GM18511 (cell line): ENCODE data around the gene RAB38.

Experiments
- ATAC-seq: cut with Tn5 transposase; IDR thresholded peaks from one replicate; pipeline ENCODE4 v1.9.1; 2021; ENCODE audit warnings: mild to moderate bottlenecking, moderate library complexity; ENCODE audit not compliant: unreplicated experiment

RAB38 gene

DNA sequence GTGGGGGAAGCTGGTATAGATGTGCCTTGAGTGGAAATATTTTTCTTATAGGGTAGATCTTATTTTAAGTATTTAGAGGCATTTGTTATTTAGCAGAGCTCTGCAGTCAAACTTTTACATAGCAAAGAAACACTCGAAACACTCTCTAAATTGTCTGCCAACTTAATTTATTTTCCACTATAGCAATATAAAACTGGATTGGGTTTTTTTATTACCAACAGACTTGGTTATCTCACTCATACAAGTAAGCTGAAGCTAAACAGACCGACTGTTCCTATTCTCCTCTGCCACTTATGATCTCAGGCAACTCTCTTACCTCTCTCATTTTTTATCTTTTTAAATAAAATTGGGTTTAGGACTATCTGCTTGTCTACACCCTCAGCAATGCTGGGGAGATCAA lies 4.6 kb downstream of the RAB38 start:
- no peak for ATAC-seq

DNA sequence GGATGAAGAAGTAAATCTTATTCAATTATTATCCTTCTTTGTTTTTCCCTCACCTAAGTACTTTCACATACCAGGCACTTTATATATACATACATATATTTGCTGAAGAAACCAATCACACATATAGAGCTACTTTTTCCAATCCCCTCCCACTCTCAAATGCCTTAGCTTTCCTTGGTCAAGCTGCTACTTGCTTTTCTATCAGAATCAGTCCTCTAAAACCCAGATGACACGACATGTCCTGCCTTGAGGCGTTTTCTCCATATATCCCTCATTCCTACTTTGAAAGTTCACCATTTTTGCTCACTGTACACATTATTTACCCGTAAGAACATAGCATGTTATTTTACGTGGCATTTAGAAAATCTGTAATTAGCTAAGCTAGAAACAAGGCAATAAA lies 5.4 kb downstream of the RAB38 start:
- no peak for ATAC-seq

DNA sequence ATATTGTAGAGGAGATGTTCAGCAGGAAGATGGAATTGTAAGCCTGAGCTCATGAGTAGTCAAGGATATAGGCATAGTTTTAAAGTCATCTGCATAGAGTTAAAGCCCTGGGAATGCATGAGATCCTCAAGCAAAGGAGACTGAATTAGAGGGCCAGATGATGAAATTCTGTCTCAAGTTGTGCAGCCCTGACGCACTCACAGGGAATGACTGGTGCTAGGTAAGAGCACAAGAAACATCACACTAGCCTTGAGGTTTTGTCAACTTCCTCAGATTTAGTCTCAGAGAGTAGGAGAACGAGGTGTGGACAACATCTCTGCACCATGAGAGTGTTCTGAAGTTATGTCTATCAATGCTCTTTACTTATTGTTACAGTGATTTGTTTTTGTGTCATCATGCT lies 5.8 kb downstream of the RAB38 start:
- no peak for ATAC-seq

DNA sequence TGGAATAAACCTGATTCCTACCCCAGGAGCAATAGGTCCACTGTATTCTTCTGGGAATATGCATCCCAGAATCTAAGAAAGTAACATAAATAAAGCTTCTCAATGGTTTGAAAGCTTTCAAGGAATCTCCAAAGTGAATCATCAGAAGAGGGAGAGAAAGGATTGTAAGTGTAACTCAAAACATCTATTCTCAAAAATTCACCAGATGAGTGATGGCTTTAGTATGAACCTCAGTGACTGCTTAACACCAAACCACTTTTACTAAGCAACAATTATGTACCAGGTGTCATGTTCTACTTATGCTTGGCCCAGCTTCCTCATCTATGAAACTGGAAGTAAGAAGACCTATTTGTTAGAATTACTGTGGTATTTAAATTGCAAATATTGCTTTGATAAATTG lies 7.4 kb downstream of the RAB38 start:
- no peak for ATAC-seq

DNA sequence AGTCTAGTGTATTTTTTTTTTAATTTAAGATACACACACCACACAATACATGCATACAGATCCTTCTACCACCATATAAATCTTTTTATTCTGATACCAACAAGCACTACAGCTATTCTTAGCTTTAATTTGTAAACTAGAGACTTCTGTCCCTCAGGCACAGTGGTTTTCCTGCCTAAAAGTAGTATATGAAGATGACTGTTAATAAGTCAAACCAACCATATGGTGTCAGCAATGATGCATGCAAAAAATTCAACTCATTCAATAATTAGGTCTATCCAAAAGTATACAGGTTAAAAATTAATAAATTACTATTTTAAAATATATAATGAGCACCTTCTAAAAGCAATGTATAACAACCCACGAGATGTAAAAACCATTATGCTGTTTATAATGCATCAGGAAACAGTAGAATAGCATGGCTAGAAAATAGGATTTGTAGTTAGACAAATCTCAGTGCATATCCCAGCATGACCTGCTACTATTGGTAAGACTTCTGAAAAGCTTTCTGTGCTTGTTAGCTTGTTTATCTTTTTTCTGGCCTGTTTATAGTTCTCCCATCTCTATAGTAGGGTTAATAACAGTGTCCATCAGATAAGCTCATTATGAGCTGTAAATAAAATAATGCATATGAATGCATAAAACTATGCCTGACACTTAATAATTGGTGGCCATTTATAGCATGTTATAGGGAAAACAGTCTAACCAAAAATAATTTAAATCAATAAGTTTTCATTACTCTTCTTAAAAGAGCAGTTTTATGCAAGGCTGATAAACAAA lies 10.2 kb downstream of the RAB38 start:
- peak; percentile 55 for ATAC-seq

DNA sequence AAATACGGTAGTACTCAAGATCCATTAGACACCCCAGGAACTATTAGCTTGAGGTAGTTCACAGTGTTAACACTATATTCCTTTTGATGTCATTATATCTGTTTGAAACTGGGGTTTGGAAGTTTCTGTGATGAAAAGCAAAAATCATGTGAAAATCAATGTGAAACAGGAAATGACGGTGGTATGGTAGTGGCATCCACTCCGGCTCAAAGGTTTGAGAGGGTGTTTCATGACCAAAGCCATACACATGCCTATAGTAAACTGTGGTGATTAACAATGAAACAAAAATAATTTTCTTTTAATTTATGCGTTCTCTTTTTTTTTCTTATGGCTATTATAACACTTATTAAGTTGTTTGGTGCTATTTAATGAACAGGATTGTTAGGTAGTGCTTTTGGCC lies 10.9 kb downstream of the RAB38 start:
- peak; percentile 70 for ATAC-seq

DNA sequence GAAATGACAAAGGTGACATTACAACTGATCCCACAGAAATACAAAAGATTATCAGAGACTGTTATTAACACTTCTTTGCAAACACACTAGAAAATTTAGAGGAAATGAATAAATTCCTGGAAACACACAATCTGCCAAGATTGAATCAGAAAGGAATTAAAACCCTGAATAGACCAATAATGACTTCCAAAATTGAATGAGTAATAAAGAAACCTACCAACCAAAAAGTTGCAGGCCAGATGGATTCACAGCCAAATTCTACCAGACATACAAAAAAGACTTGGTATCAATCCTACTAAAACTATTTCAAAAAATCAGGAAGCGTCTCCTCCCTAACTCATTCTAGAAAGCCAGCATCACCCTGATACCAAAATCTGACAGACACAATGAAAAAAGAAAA lies 17.2 kb downstream of the RAB38 start:
- no peak for ATAC-seq

DNA sequence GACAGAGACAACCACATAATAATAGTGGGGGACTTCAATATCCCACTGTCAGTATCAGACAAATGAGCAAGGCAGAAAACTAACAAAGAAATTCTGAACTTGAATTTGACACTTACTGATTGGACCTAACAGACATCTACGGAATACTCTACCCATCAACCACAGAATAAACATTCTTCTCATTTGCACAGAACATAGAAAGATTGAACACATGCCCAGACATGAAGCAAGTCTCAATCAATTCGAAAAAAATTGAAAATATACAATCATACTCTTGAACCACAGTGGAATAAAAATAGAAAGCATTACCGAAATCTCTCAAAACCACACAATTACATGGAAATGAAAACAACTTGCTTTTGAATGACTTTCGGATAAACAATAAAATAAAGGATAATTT lies 17.9 kb downstream of the RAB38 start:
- no peak for ATAC-seq

DNA sequence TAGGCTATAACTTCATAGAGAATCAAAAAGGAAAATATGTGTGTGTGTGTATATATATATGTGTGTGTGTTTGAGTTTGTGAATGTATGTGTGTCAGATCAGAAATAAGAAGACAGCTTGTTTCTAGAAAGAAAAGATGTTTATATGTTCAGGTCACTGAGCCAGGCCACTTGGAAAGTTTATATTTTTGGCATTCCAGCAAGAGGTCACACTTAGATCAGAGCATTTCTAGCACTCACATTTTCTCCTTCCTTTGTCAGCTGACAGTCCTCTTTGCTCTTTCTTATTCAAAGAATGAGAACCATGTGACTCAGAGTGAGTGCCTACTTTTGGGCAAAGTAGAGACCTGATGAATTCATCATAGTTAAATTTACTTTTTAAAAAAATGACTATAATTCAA lies 22.9 kb downstream of the RAB38 start:
- no peak for ATAC-seq

DNA sequence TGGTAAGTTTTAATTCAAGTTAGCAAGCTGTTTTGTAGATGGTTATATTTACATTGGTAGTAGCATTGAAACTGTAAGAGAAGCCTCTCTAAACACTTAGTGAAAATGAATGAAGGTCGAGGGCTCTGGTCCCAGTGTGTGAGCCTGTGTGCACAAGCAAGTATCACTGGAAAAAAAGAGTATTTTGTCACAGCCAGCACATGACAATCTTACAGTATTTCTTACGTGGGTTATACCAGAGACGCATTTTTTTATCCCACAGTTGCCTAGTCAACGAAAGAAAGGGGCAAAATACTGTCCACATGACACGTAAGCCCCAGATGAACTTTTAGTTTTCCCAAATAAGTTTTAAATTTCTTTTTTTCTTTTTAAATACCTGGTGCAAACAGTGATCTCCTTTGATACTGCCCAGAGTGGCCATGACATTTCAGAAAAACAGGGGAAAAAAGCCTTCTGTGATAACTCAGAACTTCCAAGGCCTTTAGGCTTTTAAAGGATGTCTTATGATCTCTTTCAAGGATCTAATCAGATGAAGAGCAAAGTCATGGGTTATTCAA lies 23.5 kb downstream of the RAB38 start:
- no peak for ATAC-seq

DNA sequence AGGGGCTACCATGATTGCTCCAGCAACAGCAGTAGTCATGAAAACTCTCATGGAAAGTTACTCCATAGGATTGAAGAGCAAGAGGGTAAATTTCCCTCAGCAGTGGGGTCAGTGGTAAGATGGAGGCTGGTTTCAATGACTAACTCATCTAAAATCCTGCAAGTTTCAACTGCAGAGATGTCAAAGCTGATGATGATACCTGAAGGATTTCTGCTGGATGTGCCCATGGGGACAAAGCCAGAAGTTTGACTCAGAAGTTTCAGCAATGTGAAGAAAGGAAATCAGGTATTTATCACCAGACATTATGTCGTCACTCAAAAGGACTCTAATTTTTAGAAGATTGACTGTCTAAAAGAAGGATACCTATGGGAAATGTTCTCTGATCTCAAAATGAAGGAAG lies 29.1 kb downstream of the RAB38 start:
- ATAC-seq: no peak

DNA sequence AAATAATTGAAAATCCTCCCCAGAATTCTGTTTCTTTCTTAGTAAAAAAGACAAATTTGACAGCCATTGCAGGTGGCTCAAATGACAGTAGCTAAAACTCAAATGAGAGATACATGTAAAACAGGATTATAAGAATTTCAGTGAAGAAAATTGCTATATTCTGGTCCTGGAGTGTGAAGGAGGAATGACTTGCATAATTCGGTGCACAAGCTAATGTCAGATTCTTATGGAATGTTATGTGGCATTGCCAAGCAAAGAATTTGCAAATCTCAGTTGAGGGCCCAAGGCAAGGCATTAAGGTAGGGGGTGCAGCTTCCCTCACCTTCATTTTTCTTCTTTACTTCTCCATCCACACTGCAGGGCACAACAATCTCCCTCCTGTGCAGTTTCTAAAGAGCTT lies 35.4 kb downstream of the RAB38 start:
- ATAC-seq: no peak

DNA sequence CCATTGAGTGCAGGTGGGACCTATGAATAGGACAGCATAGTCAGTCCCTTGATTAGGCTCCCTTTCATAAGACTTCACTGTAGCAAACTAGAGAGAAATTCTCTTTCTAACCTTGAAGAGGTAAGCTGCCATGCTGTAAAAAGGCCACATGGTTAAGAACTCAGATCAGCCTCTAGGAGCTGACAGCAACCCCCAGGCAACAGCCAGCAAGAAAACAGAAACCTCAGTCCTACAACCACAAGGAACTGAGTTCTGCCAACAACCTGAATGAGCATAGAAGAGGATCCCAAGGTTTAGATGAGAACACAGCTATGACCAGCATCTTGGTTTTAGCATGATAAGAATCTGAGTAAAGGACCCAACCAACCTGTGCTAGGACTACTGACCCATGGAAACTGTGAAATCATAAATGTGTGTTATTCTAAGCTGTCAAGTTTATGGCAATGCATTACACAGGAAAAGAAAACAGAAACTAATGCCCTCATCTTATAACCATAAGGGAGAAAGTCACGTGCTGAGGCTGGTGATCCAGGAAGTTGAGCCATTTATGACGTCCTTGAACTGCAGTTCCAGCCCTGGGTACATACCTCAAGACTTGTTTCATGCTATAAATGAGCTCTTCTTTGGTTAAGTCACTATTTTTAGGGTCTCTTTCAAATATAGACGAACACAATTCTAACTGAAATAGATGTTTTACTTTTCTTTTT lies 43.3 kb downstream of the RAB38 start:
- no peak for ATAC-seq

DNA sequence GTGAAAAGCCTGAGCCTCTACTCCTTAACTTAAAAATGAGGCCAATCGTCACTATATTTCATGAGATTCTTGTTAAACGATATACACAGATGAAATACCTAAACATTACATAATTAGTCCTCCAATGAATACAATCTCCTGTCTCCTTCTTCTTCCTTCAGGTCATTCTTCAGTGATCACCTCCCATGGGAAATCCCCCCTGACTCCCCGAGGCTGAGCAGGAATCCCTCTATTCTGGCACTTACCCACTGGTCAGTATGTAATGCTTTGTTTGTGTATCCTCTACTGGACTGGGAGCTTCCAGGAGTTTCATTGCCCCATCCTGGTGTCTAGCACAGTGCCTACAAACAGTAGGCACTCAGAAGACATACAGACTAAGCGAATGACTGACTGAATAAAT lies 52.3 kb downstream of the RAB38 start:
- no peak for ATAC-seq

DNA sequence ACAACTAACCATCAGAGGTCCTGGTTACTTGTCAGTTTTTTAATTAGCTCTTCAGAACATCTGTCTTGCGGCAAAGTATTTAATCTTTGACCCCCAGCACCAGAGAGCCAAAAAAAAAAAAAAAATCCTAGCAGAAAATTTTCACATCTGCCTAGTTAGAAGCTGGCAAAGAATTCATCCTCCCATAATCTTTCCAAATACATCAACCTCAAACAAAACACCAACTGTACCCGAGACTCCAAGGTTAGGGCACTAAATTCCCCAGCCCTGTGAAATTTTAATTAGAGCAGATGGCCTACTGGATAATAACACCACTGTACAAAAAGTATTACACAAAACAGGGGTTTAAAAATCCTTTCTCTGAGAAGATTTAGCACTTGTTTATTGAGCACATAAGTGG lies 55.7 kb downstream of the RAB38 start:
- no peak for ATAC-seq

DNA sequence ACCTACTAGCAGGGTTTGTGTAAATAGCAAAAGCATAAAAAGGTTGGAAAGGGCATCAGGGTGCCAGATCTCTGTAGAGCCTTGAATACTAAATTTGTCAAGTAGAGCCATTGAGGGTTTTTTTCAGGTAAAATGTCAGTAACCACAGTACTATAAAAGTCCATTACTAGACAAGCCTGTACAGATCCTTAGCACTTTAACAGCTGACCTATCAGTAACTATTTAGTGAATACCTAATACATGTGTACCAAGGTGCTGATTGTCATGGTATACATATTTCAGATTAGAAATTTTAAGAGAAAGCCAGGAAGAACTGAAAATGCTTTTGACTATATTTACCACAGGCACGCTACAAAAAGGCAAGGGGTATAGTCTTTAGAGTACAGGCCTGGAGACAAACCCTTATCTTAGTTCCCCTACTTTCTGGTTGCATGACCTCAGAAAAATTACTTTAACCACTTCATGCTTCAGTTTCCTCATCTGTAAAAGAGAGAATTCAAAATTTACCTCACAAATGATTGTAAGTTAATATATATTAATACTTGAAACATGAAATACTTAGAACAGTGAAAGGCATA lies 57.9 kb downstream of the RAB38 start:
- no peak for ATAC-seq

DNA sequence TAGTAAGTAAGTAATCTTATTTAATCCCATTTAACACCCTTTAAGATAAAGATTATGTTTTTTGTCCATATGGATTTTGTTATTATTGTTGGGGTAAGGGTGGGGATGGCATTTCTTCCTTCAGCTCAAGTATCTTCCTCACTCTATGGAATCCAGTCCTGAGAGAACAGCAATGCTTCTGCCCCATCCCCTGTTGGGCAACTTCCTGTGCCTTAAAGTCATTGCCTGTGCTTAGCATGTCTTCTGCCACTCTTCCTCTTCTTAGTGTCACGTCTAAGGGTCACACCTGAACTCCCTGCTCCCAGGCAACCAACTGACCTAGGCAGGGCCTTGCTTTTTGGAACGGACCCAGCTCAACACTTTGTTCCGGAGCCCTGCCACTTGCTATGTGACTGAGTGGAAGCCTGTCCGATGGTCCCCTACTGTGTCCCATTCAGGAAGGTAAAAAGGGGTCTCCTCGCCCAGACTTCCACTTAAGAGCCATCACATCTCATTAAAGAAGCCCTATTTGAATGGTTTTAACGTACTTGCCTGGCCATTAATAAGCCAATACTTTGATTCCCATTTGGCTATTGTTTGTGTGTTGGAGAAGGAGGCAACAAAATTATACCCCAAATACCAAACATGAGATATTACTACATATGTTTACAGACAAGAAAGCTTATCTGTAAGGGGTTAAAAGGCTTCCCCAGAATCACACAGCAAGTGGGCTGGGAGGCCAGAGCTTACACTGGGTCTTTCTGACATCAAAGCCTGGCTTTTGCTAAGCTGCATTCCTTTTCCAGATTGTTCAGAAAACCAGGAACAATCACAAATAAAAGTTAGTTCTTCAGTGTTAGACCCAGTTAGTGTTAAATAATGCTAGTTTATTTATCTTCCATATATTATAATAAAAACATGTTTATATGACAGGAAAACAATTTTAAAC lies 59.2 kb downstream of the RAB38 start:
- ATAC-seq: no peak

DNA sequence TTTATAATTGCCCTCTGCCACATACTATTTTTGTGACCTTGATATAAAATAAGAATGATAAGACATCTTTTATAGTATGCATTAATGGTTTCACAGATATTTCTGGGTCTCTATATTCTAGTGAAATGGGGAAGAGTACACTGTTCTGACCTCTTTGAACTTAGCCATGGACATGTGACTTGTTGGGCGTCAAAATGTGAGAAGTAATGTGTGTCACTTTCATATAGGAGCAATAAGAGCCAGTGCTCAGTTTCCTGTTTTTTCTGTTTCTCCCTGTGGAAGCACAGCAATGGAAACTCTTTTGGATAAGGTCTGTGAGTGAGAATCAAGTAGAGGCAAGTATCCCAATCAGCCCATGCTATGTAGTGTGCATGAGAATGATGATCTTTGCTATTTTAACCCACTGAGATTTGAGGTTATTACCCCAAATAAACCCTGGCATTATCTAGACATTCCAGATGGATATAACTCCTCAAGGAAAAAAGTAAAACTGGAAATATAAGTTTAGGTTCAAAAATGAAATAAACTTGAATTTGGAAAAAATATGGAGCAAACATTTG lies 60.7 kb downstream of the RAB38 start:
- no peak for ATAC-seq

DNA sequence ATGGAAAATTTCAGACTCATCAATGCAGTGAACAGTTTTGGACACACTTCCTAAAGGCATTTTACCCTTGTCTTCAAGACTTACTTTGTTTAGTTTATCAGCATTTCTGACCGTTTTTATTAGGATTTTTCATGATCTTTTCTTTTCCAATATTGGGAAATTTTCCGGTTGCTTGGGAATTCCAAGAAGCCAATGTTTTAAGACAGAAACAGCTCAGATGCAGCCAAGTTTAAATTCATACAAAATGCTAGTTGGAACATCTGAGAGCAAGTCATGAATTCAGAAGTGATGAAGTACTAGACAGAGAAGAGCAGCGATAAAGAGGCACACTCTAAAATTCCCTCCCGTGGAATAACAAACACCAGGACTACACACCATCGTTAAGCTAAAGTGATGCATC lies 68.6 kb downstream of the RAB38 start:
- ATAC-seq: no peak

DNA sequence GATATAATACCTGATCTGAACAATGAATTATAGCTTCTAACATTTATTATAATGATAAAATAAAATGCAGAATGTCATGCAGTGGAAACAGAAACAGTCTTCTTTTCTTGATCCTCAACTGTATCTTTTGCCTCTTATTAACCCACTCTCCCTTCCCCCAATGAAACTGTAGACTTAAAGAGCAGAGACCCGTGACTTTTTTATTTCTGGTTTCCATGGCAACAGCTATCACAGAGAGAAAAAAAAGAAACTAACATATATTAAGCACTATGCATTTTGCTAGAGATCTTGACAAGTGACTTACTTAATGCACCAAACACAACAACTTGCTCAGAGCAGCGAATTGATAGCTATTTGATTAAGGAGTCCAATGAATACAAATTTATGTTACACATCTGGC lies 69.3 kb downstream of the RAB38 start:
- ATAC-seq: peak; percentile 34

DNA sequence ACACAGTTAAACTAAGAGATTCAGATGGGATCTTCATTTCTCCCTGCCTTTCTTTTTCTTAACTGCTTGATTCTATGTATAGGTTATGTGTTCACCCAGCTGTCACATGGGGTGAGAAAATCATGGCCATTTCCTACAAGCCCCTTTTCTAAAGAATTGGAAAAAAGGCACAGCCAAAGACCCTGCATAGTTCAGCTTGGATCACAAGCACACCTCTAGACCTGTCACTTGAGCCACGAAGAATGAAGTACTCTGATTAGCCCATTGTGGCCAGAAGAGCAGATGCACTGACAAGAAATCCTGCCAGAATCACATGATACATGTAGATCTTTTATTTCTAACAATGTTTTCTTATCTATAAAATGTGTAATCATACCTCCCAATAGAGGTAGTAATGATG lies 69.7 kb downstream of the RAB38 start:
- peak; percentile 33 for ATAC-seq
